ENCODE measurements around the gene NUDT7.

The NUDT7 gene

GRCh38 chr16:77777745-77778144 lies 55.4 kb downstream of the NUDT7 start:
- H3K9me2 ChIP-seq (replicated peaks; ENCODE audit: control insufficient read depth, low read length), result no peaks in the 10 kb centered on the region
- H3K4me1 ChIP-seq (ENCODE audit: control insufficient read depth, low read length), result no peaks in the 10 kb centered on the region
- no peak overlapping the region for H3K4me3 ChIP-seq (ENCODE audit: low read length)
- H3K27me3 ChIP-seq (ENCODE audit: control insufficient read depth, low read length), result no peaks in the 10 kb centered on the region
- H3K36me3 ChIP-seq (ENCODE audit: control insufficient read depth, low read length), result no peaks in the 10 kb centered on the region
- H3F3A ChIP-seq (ENCODE audit: control insufficient read depth, insufficient read depth), result no peaks in the 10 kb centered on the region
- H3K79me2 ChIP-seq (ENCODE audit: control insufficient read depth, low read length), result no peaks in the 10 kb centered on the region
- TF ChIP-seq EZH2phosphoT487 (IDR thresholded peaks at IDR 0.05; ENCODE audit: borderline replicate concordance, low read length) (no peak), CTCF (IDR thresholded peaks at IDR 0.05; ENCODE audit: low read depth, low read length, poor library complexity, severe bottlenecking) (no peak)
- no peaks in the 10 kb centered on the region for H3K9me3 ChIP-seq (ENCODE audit: control insufficient read depth, insufficient read depth, low read length)
- H3K4me2 ChIP-seq (ENCODE audit: low read length), result no peak overlapping the region
- H3K27ac ChIP-seq (ENCODE audit: low read depth, low read length), result no peak overlapping the region
- H4K20me1 ChIP-seq (ENCODE audit: control insufficient read depth, insufficient read depth, low read depth, low read length), result no peaks in the 10 kb centered on the region

DNA sequence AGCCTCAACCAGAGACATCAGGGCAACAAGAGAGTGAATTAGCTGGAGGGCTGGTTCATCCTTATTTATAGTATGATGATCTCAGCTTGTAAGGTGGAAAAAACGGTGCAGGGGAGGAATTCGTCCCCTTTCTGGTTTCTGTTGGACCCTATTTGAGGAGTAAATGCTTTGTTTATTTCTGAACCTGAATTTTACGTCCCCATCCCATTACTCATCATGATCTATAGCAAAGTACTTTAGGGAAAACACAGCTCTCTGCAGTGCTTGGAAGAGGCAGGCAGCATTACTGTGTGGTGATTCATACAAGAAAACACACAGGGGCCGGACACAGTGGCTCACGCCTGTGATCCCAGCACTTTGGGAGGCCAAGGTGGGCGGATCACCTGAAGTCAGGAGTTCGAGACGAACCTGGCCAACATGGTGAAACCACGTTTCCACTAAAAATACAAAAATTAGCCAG lies 58.1 kb downstream of the NUDT7 start:
- Histone ChIP-seq H4K20me1 (ENCODE audit: control insufficient read depth, insufficient read depth, low read depth, low read length) (no peaks in the 10 kb centered on the region), H3K27me3 (ENCODE audit: control insufficient read depth, low read length) (no peaks in the 10 kb centered on the region; the same call in 1 of the 2 replicates), H3K4me2 (ENCODE audit: low read length) (no peak overlapping the region), H3K27ac (ENCODE audit: low read depth, low read length) (no peak overlapping the region), H3K9me3 (ENCODE audit: control insufficient read depth, insufficient read depth, low read length) (no peaks in the 10 kb centered on the region), H3F3A (ENCODE audit: control insufficient read depth, insufficient read depth) (no peaks in the 10 kb centered on the region), H3K9me2 (replicated peaks; ENCODE audit: control insufficient read depth, low read length) (no peaks in the 10 kb centered on the region), H3K36me3 (ENCODE audit: control insufficient read depth, low read length) (no peaks in the 10 kb centered on the region), H3K4me3 (ENCODE audit: low read length) (no peak overlapping the region), H3K79me2 (ENCODE audit: control insufficient read depth, low read length) (no peaks in the 10 kb centered on the region), H3K4me1 (ENCODE audit: control insufficient read depth, low read length) (no peaks in the 10 kb centered on the region)
- TF ChIP-seq EZH2phosphoT487 (IDR thresholded peaks at IDR 0.05; ENCODE audit: borderline replicate concordance, low read length), result no peak
- TF ChIP-seq CTCF (IDR thresholded peaks at IDR 0.05; ENCODE audit: low read depth, low read length, poor library complexity, severe bottlenecking), result no peak

DNA sequence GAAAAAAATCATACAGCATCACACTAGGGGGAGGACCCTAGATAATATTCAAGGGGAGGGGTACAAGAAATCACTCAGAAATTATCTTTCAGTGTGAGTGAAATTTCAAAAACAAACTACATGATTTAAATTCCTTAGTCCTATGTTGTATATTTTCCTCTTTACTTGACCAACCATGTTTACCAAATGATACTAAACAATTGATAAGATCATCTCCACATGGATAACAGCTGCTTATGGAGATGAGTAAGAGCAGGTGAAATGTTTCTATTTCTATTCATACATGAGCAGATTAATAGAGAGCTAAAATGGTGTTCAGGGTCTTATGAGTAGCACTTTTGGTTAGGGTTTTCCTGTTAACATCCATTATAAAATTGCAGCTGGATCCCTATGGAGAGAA lies 58.8 kb downstream of the NUDT7 start:
- Histone ChIP-seq H3K4me1 (ENCODE audit: control insufficient read depth, low read length) (no peaks in the 10 kb centered on the region), H3K9me3 (ENCODE audit: control insufficient read depth, insufficient read depth, low read length) (no peaks in the 10 kb centered on the region), H3F3A (ENCODE audit: control insufficient read depth, insufficient read depth) (no peaks in the 10 kb centered on the region), H3K4me3 (ENCODE audit: low read length) (no peak overlapping the region), H3K9me2 (replicated peaks; ENCODE audit: control insufficient read depth, low read length) (no peaks in the 10 kb centered on the region), H3K36me3 (ENCODE audit: control insufficient read depth, low read length) (no peaks in the 10 kb centered on the region), H3K27ac (ENCODE audit: low read depth, low read length) (no peak overlapping the region), H3K27me3 (ENCODE audit: control insufficient read depth, low read length) (no peaks in the 10 kb centered on the region; the same call in 1 of the 2 replicates), H4K20me1 (ENCODE audit: control insufficient read depth, insufficient read depth, low read depth, low read length) (no peaks in the 10 kb centered on the region), H3K79me2 (ENCODE audit: control insufficient read depth, low read length) (no peaks in the 10 kb centered on the region), H3K4me2 (ENCODE audit: low read length) (no peak overlapping the region)
- TF ChIP-seq CTCF (IDR thresholded peaks at IDR 0.05; ENCODE audit: low read depth, low read length, poor library complexity, severe bottlenecking) (no peak), EZH2phosphoT487 (IDR thresholded peaks at IDR 0.05; ENCODE audit: borderline replicate concordance, low read length) (no peak)

Measured in DOHH2 (cell line).